Mesodermal cell (in vitro differentiated cells): ENCODE results near the gene HBE1.
"Not testable (repeated sequence)": the region's sequence is repeated elsewhere in the genome, so short reads cannot be mapped to it uniquely, and the experiment has no call there.

ENCODE experiments used
- H3K27ac ChIP-seq: 2 replicates; pipeline ENCODE4 v1.7.0; 2013; ENCODE audit warnings: mild to moderate bottlenecking, low read depth, low read length, moderate library complexity; ENCODE audit not compliant: severe bottlenecking
- H3K36me3 ChIP-seq: 2 replicates; pipeline ENCODE4 v1.7.1; 2013; ENCODE audit warnings: mild to moderate bottlenecking, low read length, moderate library complexity; ENCODE audit not compliant: control insufficient read depth, insufficient read depth
- H3K4me1 ChIP-seq: one replicate; pipeline ENCODE4 v1.7.1; 2013; ENCODE audit warnings: mild to moderate bottlenecking, low read length; ENCODE audit not compliant: insufficient read depth, control insufficient read depth, poor library complexity, severe bottlenecking
- H3K4me3 ChIP-seq: 2 replicates; pipeline ENCODE4 v1.7.0; 2013; ENCODE audit warnings: low read length, control low read depth, mild to moderate bottlenecking; ENCODE audit not compliant: insufficient read depth, poor library complexity, severe bottlenecking; ENCODE audit errors: extremely low read depth
- H3K9me3 ChIP-seq: 2 replicates; pipeline ENCODE4 v1.7.1; 2013; ENCODE audit warnings: mild to moderate bottlenecking, low read length, moderate library complexity; ENCODE audit not compliant: control insufficient read depth
- WGBS, 2 experiments: methylation state at CpG; one replicate each; pipeline ENCODE4 v1.1.5; 2013; ENCODE audit warnings: missing lambda C conversion rate in 2 of 2; ENCODE audit not compliant: insufficient coverage in 2 of 2; 5-methylcytosine and 5-hydroxymethylcytosine counted together

Gene HBE1

DNA sequence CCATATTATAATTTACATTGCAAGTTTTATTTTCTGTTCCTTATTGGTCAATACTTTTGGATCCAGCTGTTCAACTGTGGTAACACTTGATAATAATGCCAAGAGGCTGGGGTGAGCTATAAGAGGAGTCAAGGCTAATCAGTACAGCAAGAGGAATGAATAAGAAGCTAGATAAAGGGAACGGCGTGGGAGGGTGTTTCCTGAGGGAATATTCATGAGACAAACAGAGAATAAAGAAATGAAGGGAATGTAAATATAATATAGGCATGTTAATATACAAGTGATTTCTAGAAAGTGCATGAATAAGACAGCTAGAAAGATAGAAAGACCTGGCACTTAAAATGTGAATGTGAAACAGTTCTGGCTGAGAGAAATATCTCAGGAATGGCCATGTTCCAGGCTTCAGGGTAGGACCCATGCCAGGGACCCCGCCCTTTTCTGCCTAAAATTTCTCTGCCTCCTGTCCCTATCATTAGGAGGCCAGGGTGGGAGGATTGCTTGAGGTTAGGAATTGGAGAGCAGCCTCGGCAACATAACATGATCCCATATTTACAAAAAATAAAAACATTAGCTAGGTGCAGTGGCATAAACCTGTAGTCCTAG, 28.1 kb upstream of the HBE1 start:
- H3K4me3 ChIP-seq = no peak overlapping the region
- H3K36me3 ChIP-seq = no peaks in the 10 kb centered on the region
- WGBS, 2 experiments = 85% methylated on average over 2 of the region's 4 CpGs
- no peaks in the 10 kb centered on the region for H3K4me1 ChIP-seq
- H3K9me3 ChIP-seq = no peaks in the 10 kb centered on the region
- H3K27ac ChIP-seq = no peak overlapping the region

DNA sequence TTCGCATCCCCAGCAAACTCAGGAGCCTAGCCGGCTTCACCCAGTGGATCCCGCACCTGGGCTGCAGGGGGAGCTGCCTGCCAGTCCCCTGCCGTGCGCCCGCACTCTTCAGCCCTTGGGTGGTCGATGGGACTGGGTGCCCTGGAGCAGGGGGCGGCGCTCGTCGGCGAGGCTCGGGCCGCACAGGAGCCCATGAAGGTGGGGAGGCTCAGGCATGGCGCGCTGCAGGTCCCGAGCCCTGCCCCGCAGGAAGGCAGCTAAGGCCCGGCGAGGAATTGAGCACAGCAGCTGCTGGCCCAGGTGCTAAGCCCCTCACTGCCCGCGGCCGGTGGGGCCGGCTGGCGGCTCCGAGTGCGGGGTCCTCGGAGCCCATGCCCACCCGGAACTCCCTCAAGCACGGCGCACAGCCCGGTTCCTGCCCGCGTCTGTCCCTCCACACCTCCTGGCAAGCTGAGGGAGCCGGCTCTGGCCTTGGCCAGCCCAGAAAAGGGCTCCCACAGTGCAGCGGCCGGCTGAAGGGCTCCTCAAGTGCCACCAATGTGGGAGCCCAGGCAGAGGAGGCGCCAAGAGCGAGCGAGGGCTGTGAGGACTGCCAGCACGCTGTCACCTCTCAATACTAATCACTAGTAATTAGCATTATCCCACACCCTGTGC, 24.7 kb upstream of the HBE1 start:
- not testable (repeated sequence) for H3K4me1 ChIP-seq, H3K27ac ChIP-seq, H3K4me3 ChIP-seq, H3K9me3 ChIP-seq, H3K36me3 ChIP-seq
- 95 to 96% methylated on average over 29 to 38 of the region's 41 CpGs for WGBS, 2 experiments

DNA sequence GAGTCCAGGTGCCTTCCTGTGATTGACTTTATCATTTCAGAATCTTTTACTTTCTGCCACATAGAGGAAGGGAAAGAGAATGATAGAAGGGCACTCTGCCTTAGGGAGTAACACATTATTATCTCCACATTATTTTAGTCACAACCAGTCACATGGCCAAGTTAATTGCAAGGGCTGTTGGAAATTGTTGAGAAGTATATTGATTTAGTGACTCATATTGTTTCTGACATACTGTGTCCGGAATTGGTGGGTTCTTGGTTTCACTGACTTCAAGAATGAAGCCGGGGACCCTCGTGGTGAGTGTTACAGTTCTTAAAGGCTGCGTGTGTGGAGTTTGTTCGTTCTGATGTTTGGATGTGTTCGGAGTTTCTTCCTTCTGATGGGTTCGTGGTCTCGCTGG, 23.3 kb upstream of the HBE1 start:
- no peaks in the 10 kb centered on the region for H3K36me3 ChIP-seq
- H3K27ac ChIP-seq = no peak overlapping the region
- H3K4me3 ChIP-seq = no peak overlapping the region
- no peaks in the 10 kb centered on the region for H3K9me3 ChIP-seq
- 86 to 99% methylated on average over 8 of the region's 8 CpGs for WGBS, 2 experiments
- H3K4me1 ChIP-seq = no peaks in the 10 kb centered on the region

GRCh38 chr11:5291207-5291838, 21.6 kb upstream of the HBE1 start:
- Histone ChIP-seq H3K9me3 (no peaks in the 10 kb centered on the region), H3K27ac (no peak overlapping the region), H3K4me1 (no peaks in the 10 kb centered on the region), H3K36me3 (no peaks in the 10 kb centered on the region), H3K4me3 (no peak overlapping the region)
- no CpG with 5 or more reads among the region's 1 CpG for WGBS, 2 experiments

- Histone ChIP-seq H3K27ac (no peak overlapping the region), H3K4me3 (no peak overlapping the region), H3K9me3 (no peaks in the 10 kb centered on the region), H3K4me1 (no peaks in the 10 kb centered on the region), H3K36me3 (no peaks in the 10 kb centered on the region)
- no CpG with 5 or more reads among the region's 1 CpG for WGBS, 2 experiments
Observed at GRCh38 chr11:5290106-5290505, 20.4 kb upstream of the HBE1 start.

DNA sequence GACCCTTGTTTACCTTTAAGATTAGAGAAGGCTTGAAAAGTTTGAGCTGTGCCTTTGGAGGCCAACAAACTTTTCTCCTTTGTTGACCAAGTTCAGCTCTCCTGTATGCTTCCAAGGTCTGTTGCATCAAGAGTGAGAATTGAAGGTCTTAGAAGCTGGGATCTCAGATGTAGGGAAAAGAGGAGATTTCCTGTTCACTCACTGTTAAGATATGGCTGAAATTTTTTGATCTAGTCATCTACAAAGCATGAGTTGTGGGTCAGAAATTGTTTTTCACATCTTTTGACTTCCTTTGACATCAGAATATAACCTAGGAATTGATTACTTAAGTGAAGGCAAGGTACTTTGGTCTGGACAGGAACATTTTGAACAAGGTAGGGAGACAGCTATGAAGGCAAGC, 20.0 kb upstream of the HBE1 start:
- Histone ChIP-seq H3K4me3 (no peak overlapping the region), H3K27ac (no peak overlapping the region), H3K4me1 (no peaks in the 10 kb centered on the region), H3K9me3 (no peaks in the 10 kb centered on the region), H3K36me3 (no peaks in the 10 kb centered on the region)

DNA sequence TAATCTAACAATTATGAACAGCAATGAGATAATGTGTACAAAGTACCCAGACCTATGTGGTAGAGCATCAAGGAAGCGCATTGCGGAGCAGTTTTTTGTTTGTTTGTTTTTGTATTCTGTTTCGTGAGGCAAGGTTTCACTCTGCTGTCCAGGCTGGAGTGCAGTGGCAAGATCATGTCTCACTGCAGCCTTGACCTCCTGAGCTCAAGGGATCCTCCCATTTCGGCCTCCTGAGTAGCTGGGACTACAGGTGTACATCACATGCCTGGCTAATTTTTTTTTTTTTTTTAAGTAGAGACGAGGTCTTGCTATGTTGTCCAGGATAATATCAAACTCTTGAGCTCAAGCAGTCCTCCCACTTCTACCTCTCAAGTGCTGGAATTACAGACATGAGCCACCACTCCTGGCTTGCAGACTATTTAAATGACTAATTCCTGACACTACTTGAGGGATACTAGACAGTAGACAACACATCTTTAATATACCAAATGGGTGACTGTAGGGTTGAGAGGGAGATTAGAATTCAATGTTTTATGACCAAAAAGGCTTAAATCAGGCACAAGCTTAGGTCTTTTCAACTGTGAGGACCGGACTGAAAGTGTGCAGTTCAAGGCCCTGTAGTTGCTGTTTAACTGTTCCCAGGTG, 19.3 kb upstream of the HBE1 start:
- no peaks in the 10 kb centered on the region for H3K36me3 ChIP-seq
- no peaks in the 10 kb centered on the region for H3K4me1 ChIP-seq
- no peaks in the 10 kb centered on the region for H3K9me3 ChIP-seq
- no peak overlapping the region for H3K4me3 ChIP-seq
- 83 to 100% methylated on average over 3 to 5 of the region's 6 CpGs for WGBS, 2 experiments
- H3K27ac ChIP-seq = no peak overlapping the region

DNA sequence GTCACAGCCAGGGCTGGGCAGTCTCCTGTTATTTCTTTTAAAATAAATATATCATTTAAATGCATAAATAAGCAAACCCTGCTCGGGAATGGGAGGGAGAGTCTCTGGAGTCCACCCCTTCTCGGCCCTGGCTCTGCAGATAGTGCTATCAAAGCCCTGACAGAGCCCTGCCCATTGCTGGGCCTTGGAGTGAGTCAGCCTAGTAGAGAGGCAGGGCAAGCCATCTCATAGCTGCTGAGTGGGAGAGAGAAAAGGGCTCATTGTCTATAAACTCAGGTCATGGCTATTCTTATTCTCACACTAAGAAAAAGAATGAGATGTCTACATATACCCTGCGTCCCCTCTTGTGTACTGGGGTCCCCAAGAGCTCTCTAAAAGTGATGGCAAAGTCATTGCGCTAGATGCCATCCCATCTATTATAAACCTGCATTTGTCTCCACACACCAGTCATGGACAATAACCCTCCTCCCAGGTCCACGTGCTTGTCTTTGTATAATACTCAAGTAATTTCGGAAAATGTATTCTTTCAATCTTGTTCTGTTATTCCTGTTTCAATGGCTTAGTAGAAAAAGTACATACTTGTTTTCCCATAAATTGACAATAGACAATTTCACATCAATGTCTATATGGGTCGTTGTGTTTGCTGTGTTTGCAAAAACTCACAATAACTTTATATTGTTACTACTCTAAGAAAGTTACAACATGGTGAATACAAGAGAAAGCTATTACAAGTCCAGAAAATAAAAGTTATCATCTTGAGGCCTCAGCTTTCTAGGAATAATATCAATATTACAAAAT, 18.6 kb upstream of the HBE1 start:
- no peaks in the 10 kb centered on the region for H3K36me3 ChIP-seq
- WGBS, 2 experiments = 84 to 88% methylated on average over 2 to 3 of the region's 7 CpGs
- no peaks in the 10 kb centered on the region for H3K4me1 ChIP-seq
- H3K27ac ChIP-seq = no peak overlapping the region
- no peaks in the 10 kb centered on the region for H3K9me3 ChIP-seq
- H3K4me3 ChIP-seq = no peak overlapping the region

DNA sequence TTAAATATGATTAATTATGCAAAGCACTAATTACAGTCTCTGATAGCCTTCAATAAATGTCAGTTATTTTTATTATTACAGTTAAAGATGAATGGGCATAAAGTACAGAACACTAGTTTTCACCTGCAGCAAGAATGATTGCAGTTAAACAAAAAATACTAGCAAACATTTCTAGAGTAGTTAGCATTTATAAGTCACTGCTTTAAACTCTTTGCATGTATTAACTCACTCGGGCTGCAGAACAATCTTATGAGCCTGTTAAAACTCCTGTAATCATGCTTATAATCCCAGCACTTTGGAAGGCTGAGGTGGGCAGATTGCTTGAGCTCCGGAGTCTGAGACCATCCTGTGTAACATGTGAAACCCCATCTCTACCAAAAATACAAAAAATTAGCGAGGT, 17.2 kb upstream of the HBE1 start:
- H3K4me1 ChIP-seq = no peaks in the 10 kb centered on the region
- H3K4me3 ChIP-seq = no peak overlapping the region
- no peaks in the 10 kb centered on the region for H3K9me3 ChIP-seq
- no peaks in the 10 kb centered on the region for H3K36me3 ChIP-seq
- no peak overlapping the region for H3K27ac ChIP-seq
- WGBS, 2 experiments = 83% methylated on average over 1 of the region's 3 CpGs; no CpG with 5 or more reads in 1 of the 2 experiments

- WGBS, 2 experiments = 71% methylated on average over 1 of the region's 1 CpG; no CpG with 5 or more reads in 1 of the 2 experiments
- no peaks in the 10 kb centered on the region for H3K36me3 ChIP-seq
- H3K27ac ChIP-seq = no peak overlapping the region
- H3K4me3 ChIP-seq = no peak overlapping the region
- H3K9me3 ChIP-seq = no peaks in the 10 kb centered on the region
- peaks cover under 1% of the 10 kb centered on the region for H3K4me1 ChIP-seq
Observed at GRCh38 chr11:5286351-5286750, 16.6 kb upstream of the HBE1 start.
